K562 (cell line): ENCODE results near the gene NOTCH1. TPM values are rescaled to one million over a fixed set of nuclear protein-coding genes. Genes with fewer than 3 reads are reported as not detected.

Experiments used
- C11orf30 ChIP-seq: fragments of 450-650 bp; IDR thresholded peaks from 2 replicates; pipeline ENCODE4 v1.6.1; 2016; ENCODE audit warnings: low read depth, mild to moderate bottlenecking
- CC2D1A ChIP-seq: fragments of 450-650 bp; IDR thresholded peaks from 2 replicates; pipeline ENCODE4 v1.6.1; 2017; ENCODE audit warnings: mild to moderate bottlenecking
- ID3 ChIP-seq, 2 experiments: fragments of 250-450 bp in 1 of 2; fragments of 450-650 bp in 1 of 2; sonication (Bioruptor Pico) in 1 of 2; IDR thresholded peaks; 2 replicates each; pipeline versions ENCODE4 v1.6.1 to v1.8.0; 2016 to 2021; ENCODE audit warnings: mild to moderate bottlenecking in 2 of 2, moderate library complexity in 2 of 2, missing compliant biosample characterization in 1 of 2, missing genetic modification characterization in 1 of 2
- KLF6 ChIP-seq: fragments of 250-450 bp; sonication (Bioruptor Pico); IDR thresholded peaks from 2 replicates; pipeline ENCODE4 v1.4.0; 2020; ENCODE audit warnings: mild to moderate bottlenecking, moderate library complexity, borderline replicate concordance
- MAZ ChIP-seq, 2 experiments: fragments of 450-650 bp in 1 of 2; sonication (generic) in 1 of 2; formaldehyde crosslinking; IDR thresholded peaks in 1 of 2; conservative IDR thresholded peaks in 1 of 2; 2 replicates each; pipeline versions ENCODE4 v1.4.0 to v1.5.0; 2020; ENCODE audit warnings: mild to moderate bottlenecking in 1 of 2, missing genetic modification reagents in 1 of 2
- NCOR1 ChIP-seq: fragments of 450-650 bp; IDR thresholded peaks from 2 replicates; pipeline ENCODE4 v1.6.1; 2016; ENCODE audit warnings: mild to moderate bottlenecking, moderate library complexity
- NR2F6 ChIP-seq: fragments of 450-650 bp; formaldehyde crosslinking; IDR thresholded peaks from 2 replicates; pipeline ENCODE4 v1.4.0; 2020; ENCODE audit warnings: mild to moderate bottlenecking
- NR4A1 ChIP-seq, 2 experiments: fragments of 250-450 bp in 1 of 2; fragments of 450-650 bp in 1 of 2; sonication (Bioruptor Pico) in 1 of 2; IDR thresholded peaks; 2 replicates each; pipeline versions ENCODE4 v1.4.0 to v1.6.1; 2016 to 2020; ENCODE audit warnings: mild to moderate bottlenecking in 2 of 2, missing compliant biosample characterization in 1 of 2, missing genetic modification characterization in 1 of 2, moderate library complexity in 1 of 2
- POLR2A ChIP-seq: fragments of 450-650 bp; conservative IDR thresholded peaks from 2 replicates; pipeline ENCODE4 v1.6.1; 2016
- RBM25 ChIP-seq: fragments of 200-400 bp; formaldehyde crosslinking; IDR thresholded peaks from 2 replicates; pipeline ENCODE4 v1.6.1; 2018; ENCODE audit warnings: low read length, low read depth, moderate library complexity; ENCODE audit not compliant: severe bottlenecking
- SAFB ChIP-seq: fragments of 200-400 bp; formaldehyde crosslinking; IDR thresholded peaks from 2 replicates; pipeline ENCODE4 v1.6.1; 2017; ENCODE audit warnings: low read depth, low read length, borderline replicate concordance
- TCF15 ChIP-seq: fragments of 250-450 bp; sonication (Bioruptor Pico); IDR thresholded peaks from 2 replicates; pipeline ENCODE4 v1.8.0; 2022; ENCODE audit warnings: moderate library complexity, mild to moderate bottlenecking, inconsistent platforms
- XRCC4 ChIP-seq: IDR thresholded peaks from one replicate; pipeline ENCODE4 v1.6.1; 2011; ENCODE audit not compliant: insufficient read depth, insufficient read length; ENCODE audit errors: extremely low read depth
- ZFP30 ChIP-seq: fragments of 250-450 bp; sonication (Bioruptor Pico); IDR thresholded peaks from 2 replicates; pipeline ENCODE4 v1.8.0; 2022; ENCODE audit warnings: moderate library complexity, mild to moderate bottlenecking, inconsistent platforms, borderline replicate concordance
- ZHX1 ChIP-seq: fragments of 150-350 bp; conservative IDR thresholded peaks from 2 replicates; pipeline ENCODE4 v1.6.1; 2014; ENCODE audit warnings: low read length
- ZNF12 ChIP-seq: sonication (generic); formaldehyde crosslinking; IDR thresholded peaks from 2 replicates; pipeline ENCODE4 v1.4.0; 2020; ENCODE audit warnings: mild to moderate bottlenecking, missing genetic modification reagents
- ZNF165 ChIP-seq: fragments of 250-450 bp; sonication (Bioruptor Pico); IDR thresholded peaks from 2 replicates; pipeline ENCODE4 v1.4.0; 2020; ENCODE audit warnings: borderline replicate concordance
- ZNF398 ChIP-seq: fragments of 250-450 bp; sonication (Bioruptor Pico); IDR thresholded peaks from 2 replicates; pipeline ENCODE4 v1.8.0; 2021; ENCODE audit warnings: moderate library complexity, mild to moderate bottlenecking, inconsistent platforms
- ZNF696 ChIP-seq: fragments of 250-450 bp; sonication (Bioruptor Pico); conservative IDR thresholded peaks from 2 replicates; pipeline ENCODE4 v1.4.0; 2020; ENCODE audit warnings: mild to moderate bottlenecking, moderate library complexity
- polyA plus RNA-seq, 8 experiments: library from polyadenylated mRNA; depleted of rRNA in 4 of 8; stranded (reverse) in 5 of 8; unstranded in 3 of 8; fragments of >200 nt; fragmentation: Nextera tagmentation in 2 of 8; fragmentation: Illumina TruSeq in 1 of 8; extraction: Ambion mirVana in 2 of 8; extraction: Trizol in 1 of 8; gene quantifications; 2 replicates each; pipeline versions ENCODE4 v1.2.1 to v1.2.3, GENCODE V29; 2011 to 2014; ENCODE audit warnings: inconsistent platforms in 1 of 8, missing spikeins in 1 of 8
- total RNA-seq, 7 experiments: library from RNA; depleted of rRNA in 6 of 7; stranded (reverse); fragments of >200 nt in 6 of 7; fragmentation: Illumina TruSeq in 2 of 7; extraction: Trizol in 2 of 7; gene quantifications; 2 replicates each; pipeline versions ENCODE4 v1.2.1 to v1.2.3, GENCODE V29; 2011 to 2021; ENCODE audit warnings: low replicate concordance in 1 of 7

NOTCH1 gene
- total and polyA plus RNA-seq, 9 of the 15 experiments (the other 6 are each of a cell fraction or from before 2014, with no cell fraction given) = 0.03 to 31.4 (median 2.3) TPM

GRCh38 chr9:136488247-136489214 is 57.3 kb downstream of the NOTCH1 start (continued):
- TF ChIP-seq ZNF398 (CRISPR knock-in tag) (no peak), POLR2A (no peak), ZNF165 (CRISPR knock-in tag) (no peak), ZNF12 (no peak), TCF15 (CRISPR knock-in tag) (no peak), CC2D1A (peak; percentile 84), NR2F6 (CRISPR knock-in tag) (no peak), C11orf30 (peak; percentile 31; the same call in 1 of the 2 replicates), ID3 (CRISPR knock-in tag; IDR thresholded peaks at IDR 0.05) (no peak), ID3 (tag; IDR thresholded peaks at IDR 0.05) (no peak), SAFB (no peak), MAZ (CRISPR knock-in tag; conservative IDR thresholded peaks at IDR 0.05 in 1 of 2, IDR thresholded peaks at IDR 0.05 in 1 of 2) (peak in 1 of 2 experiments; percentile 63; a peak in 2 of 4 replicates), XRCC4 (no peak), ZNF696 (CRISPR knock-in tag) (no peak), NCOR1 (no peak), ZFP30 (no peak), RBM25 (no peak), NR4A1 (CRISPR knock-in tag; IDR thresholded peaks at IDR 0.05) (no peak), NR4A1 (tag; IDR thresholded peaks at IDR 0.05) (no peak), ZHX1 (no peak), KLF6 (CRISPR knock-in tag) (no peak)
